HepG2 (cell line): ENCODE results near the gene MYO5B.

ENCODE experiments used
- AFF4 ChIP-seq: sonication (generic); formaldehyde crosslinking; IDR thresholded peaks from 2 replicates; pipeline ENCODE4 v1.4.0; 2020; ENCODE audit warnings: missing genetic modification reagents
- KLF16 ChIP-seq, 2 experiments: sonication (generic) in 1 of 2; formaldehyde crosslinking in 1 of 2; IDR thresholded peaks; 2 replicates each; pipeline versions ENCODE4 v1.6.1 to v1.8.0; 2016 to 2023; ENCODE audit warnings: missing genetic modification reagents in 2 of 2, missing compliant biosample characterization in 1 of 2
- MIER2 ChIP-seq: IDR thresholded peaks from 2 replicates; pipeline ENCODE4 v1.6.1; 2016; ENCODE audit warnings: missing biosample characterization, missing genetic modification reagents
- TBP ChIP-seq: sonication (generic); formaldehyde crosslinking; IDR thresholded peaks from 2 replicates; pipeline ENCODE4 v1.5.0; 2020; ENCODE audit warnings: missing genetic modification reagents
- ZBTB33 ChIP-seq: sonication (generic); formaldehyde crosslinking; IDR thresholded peaks from 2 replicates; pipeline ENCODE4 v1.4.0; 2020; ENCODE audit warnings: missing genetic modification reagents
- ZFX ChIP-seq: sonication (generic); formaldehyde crosslinking; IDR thresholded peaks from 2 replicates; pipeline ENCODE4 v1.4.0; 2020; ENCODE audit warnings: mild to moderate bottlenecking, low read depth, missing genetic modification reagents, moderate library complexity
- ZMYM2 ChIP-seq: sonication (generic); formaldehyde crosslinking; IDR thresholded peaks from 2 replicates; pipeline ENCODE4 v1.8.0; 2022; ENCODE audit warnings: mild to moderate bottlenecking, missing genetic modification reagents
- ZNF747 ChIP-seq: sonication (generic); formaldehyde crosslinking; IDR thresholded peaks from 2 replicates; pipeline ENCODE4 v1.8.1; 2023; ENCODE audit warnings: missing genetic modification reagents, mild to moderate bottlenecking, borderline replicate concordance
- TF ChIP-seq, protein P1 (sequence below): sonication (generic); formaldehyde crosslinking; IDR thresholded peaks from 2 replicates; pipeline ENCODE4 v1.5.0; 2020; ENCODE audit warnings: mild to moderate bottlenecking, missing genetic modification reagents, moderate library complexity
- TF ChIP-seq, protein P2 (sequence below): sonication (generic); formaldehyde crosslinking; IDR thresholded peaks from 2 replicates; pipeline ENCODE4 v1.5.0; 2020; ENCODE audit warnings: missing genetic modification reagents

DNA sequence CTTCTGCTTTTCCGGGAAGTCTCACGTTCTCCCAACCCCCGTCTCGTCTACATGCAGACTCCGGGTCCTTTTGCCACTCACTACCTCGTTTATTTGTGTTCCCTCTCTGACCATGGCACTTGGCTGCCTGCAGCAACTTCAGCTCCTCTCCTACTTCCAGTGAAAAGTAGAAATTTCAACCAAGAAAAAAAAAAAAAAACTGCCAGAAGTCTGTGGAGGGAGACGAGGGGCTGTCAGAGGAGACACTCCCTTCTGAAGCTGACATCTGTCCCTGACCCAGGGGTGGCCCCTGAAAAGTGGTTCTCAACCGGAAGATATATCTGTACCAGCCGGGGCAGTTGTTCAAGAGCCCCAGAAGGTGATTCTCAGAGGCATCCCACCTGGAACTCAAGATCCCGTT is 742 bp upstream of the MYO5B start:
- TF ChIP-seq, protein P1, sequence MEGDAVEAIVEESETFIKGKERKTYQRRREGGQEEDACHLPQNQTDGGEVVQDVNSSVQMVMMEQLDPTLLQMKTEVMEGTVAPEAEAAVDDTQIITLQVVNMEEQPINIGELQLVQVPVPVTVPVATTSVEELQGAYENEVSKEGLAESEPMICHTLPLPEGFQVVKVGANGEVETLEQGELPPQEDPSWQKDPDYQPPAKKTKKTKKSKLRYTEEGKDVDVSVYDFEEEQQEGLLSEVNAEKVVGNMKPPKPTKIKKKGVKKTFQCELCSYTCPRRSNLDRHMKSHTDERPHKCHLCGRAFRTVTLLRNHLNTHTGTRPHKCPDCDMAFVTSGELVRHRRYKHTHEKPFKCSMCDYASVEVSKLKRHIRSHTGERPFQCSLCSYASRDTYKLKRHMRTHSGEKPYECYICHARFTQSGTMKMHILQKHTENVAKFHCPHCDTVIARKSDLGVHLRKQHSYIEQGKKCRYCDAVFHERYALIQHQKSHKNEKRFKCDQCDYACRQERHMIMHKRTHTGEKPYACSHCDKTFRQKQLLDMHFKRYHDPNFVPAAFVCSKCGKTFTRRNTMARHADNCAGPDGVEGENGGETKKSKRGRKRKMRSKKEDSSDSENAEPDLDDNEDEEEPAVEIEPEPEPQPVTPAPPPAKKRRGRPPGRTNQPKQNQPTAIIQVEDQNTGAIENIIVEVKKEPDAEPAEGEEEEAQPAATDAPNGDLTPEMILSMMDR (CRISPR knock-in tag) = no peak
- TF ChIP-seq KLF16 (CRISPR knock-in tag; IDR thresholded peaks at IDR 0.05) (no peak), AFF4 (CRISPR knock-in tag) (no peak), ZMYM2 (CRISPR knock-in tag) (no peak), MIER2 (no peak), ZNF747 (CRISPR knock-in tag) (no peak), TBP (CRISPR knock-in tag) (no peak), ZBTB33 (no peak), ZFX (CRISPR knock-in tag) (no peak)
- TF ChIP-seq, protein P2, sequence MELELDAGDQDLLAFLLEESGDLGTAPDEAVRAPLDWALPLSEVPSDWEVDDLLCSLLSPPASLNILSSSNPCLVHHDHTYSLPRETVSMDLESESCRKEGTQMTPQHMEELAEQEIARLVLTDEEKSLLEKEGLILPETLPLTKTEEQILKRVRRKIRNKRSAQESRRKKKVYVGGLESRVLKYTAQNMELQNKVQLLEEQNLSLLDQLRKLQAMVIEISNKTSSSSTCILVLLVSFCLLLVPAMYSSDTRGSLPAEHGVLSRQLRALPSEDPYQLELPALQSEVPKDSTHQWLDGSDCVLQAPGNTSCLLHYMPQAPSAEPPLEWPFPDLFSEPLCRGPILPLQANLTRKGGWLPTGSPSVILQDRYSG (CRISPR knock-in tag) = no peak
